Endothelial cell of umbilical vein (primary cell): ENCODE measurements around the gene MAST4. TPM values are rescaled to one million over a fixed set of nuclear protein-coding genes. Genes with fewer than 3 reads are reported as not detected.
"Not testable (repeated sequence)": the region's sequence is repeated elsewhere in the genome, so short reads cannot be mapped to it uniquely, and the experiment has no call there.

ENCODE experiments used
- BruUV-seq: library from RNA; stranded (reverse); fragments of 400-500 nt; replicated peaks from 2 replicates; lab custom pipeline; 2021; lab: Mats Ljungman, UMichigan
- CTCF ChIA-PET: fragments of 300-600, 350-600 bp; sonication (Branson Sonifier 250); formaldehyde crosslinking; loops from one replicate; lab custom pipeline; 2021; ENCODE audit warnings: antibody characterized with exemption, inconsistent platforms; lab: Charles Lee
- POLR2A ChIA-PET: fragments of 300-600, 350-600 bp; sonication (Branson Sonifier 250); formaldehyde crosslinking; loops from one replicate; lab custom pipeline; 2021; ENCODE audit warnings: antibody characterized with exemption, inconsistent platforms; lab: Charles Lee
- DNase-seq: peaks from one replicate; pipeline ENCODE4 v3.0.0-alpha.2; 2011; ENCODE audit warnings: low read depth, low spot score
- FAIRE-seq: peaks from 2 replicates; lab custom pipeline; 2011; peaks lifted over from hg19 to GRCh38; lab: Jason Lieb, UNC
- H2AFZ ChIP-seq: 2 replicates; pipeline ENCODE4 v1.6.0; 2012; ENCODE audit warnings: low read depth, low read length, control low read depth, inconsistent platforms
- H3K27ac ChIP-seq: 2 replicates; pipeline ENCODE4 v1.5.1; 2011; ENCODE audit warnings: low read depth, mild to moderate bottlenecking, control low read depth, low read length, moderate library complexity; ENCODE audit not compliant: insufficient read depth
- H3K27me3 ChIP-seq, 2 experiments: 2 replicates each; pipeline versions ENCODE4 v1.6.0 to v1.6.1; 2011; ENCODE audit warnings: low read length in 2 of 2, mixed read lengths in 1 of 2; ENCODE audit not compliant: control insufficient read depth in 2 of 2, insufficient read depth in 2 of 2
- H3K36me3 ChIP-seq, 2 experiments: 2 replicates in 1 of 2; 3 replicates in 1 of 2; pipeline ENCODE4 v1.5.1; 2011; ENCODE audit warnings: low read length in 2 of 2, mild to moderate bottlenecking in 1 of 2, moderate library complexity in 1 of 2; ENCODE audit not compliant: control insufficient read depth in 2 of 2, insufficient read depth in 2 of 2; ENCODE audit errors: extremely low read depth in 1 of 2
- H3K4me1 ChIP-seq: 3 replicates; pipeline ENCODE4 v1.5.1; 2011; ENCODE audit warnings: mild to moderate bottlenecking, low read length; ENCODE audit not compliant: control insufficient read depth, insufficient read depth; ENCODE audit errors: extremely low read depth
- H3K4me2 ChIP-seq: 2 replicates; pipeline ENCODE4 v1.6.1; 2011; ENCODE audit warnings: low read length, control low read depth, mixed read lengths; ENCODE audit not compliant: insufficient read depth
- H3K4me3 ChIP-seq, 3 experiments: fragments of 200-600 bp in 1 of 3; sonication (generic), shearing (Covaris generic) in 1 of 3; replicated peaks in 1 of 3; 2 replicates each; pipeline ENCODE4 v1.5.1; 2011 to 2016; ENCODE audit warnings: control low read depth in 3 of 3, low read length in 3 of 3, mild to moderate bottlenecking in 2 of 3, inconsistent platforms in 1 of 3, low read depth in 1 of 3, moderate library complexity in 1 of 3; ENCODE audit not compliant: insufficient read depth in 1 of 3
- H3K79me2 ChIP-seq: 2 replicates; pipeline ENCODE4 v1.6.0; 2012; ENCODE audit warnings: low read length, inconsistent platforms; ENCODE audit not compliant: control insufficient read depth, insufficient read depth
- H3K9ac ChIP-seq: replicated peaks from 2 replicates; pipeline ENCODE3; 2011; ENCODE audit warnings: low read length, control low read depth; ENCODE audit not compliant: insufficient read depth; ENCODE audit errors: extremely low read depth
- H3K9me1 ChIP-seq: replicated peaks from 3 replicates; pipeline ENCODE4 v1.6.0; 2011; ENCODE audit warnings: mild to moderate bottlenecking, low read length; ENCODE audit not compliant: control insufficient read depth, insufficient read depth; ENCODE audit errors: extremely low read depth
- H3K9me3 ChIP-seq: replicated peaks from 2 replicates; pipeline ENCODE4 v1.5.1; 2012; ENCODE audit warnings: low read length, inconsistent platforms; ENCODE audit not compliant: control insufficient read depth, insufficient read depth
- H4K20me1 ChIP-seq: replicated peaks from 2 replicates; pipeline ENCODE3; 2011; ENCODE audit warnings: mild to moderate bottlenecking, low read length; ENCODE audit not compliant: control insufficient read depth, insufficient read depth; ENCODE audit errors: extremely low read depth
- EZH2 ChIP-seq: IDR thresholded peaks from 2 replicates; pipeline ENCODE4 v1.6.1; 2012; ENCODE audit warnings: borderline replicate concordance, low read depth, mild to moderate bottlenecking, moderate library complexity, low read length, inconsistent platforms; ENCODE audit not compliant: severe bottlenecking
- FOS ChIP-seq: IDR thresholded peaks from 2 replicates; pipeline ENCODE4 v1.6.1; 2011; ENCODE audit warnings: mild to moderate bottlenecking, low read length, moderate library complexity, borderline replicate concordance; ENCODE audit not compliant: insufficient read depth
- GATA2 ChIP-seq: IDR thresholded peaks from 2 replicates; pipeline ENCODE4 v1.7.0; 2011; ENCODE audit warnings: low read depth, mild to moderate bottlenecking, moderate library complexity, mixed read lengths, low read length; ENCODE audit not compliant: insufficient read length, insufficient read depth
- JUN ChIP-seq: IDR thresholded peaks from 2 replicates; pipeline ENCODE4 v1.6.1; 2011; ENCODE audit warnings: borderline replicate concordance, low read depth; ENCODE audit not compliant: insufficient read length, insufficient read depth
- MYC ChIP-seq: IDR thresholded peaks from one replicate; pipeline ENCODE4 v1.6.1; 2011; ENCODE audit warnings: mild to moderate bottlenecking, low read depth, low read length
- POLR2A ChIP-seq: IDR thresholded peaks from 2 replicates; pipeline ENCODE4 v1.6.1; 2012; ENCODE audit warnings: low read depth, mild to moderate bottlenecking, control low read depth, low read length
- POLR2AphosphoS5 ChIP-seq: IDR thresholded peaks from 2 replicates; pipeline ENCODE4 v1.6.1; 2012; ENCODE audit warnings: low read depth, mild to moderate bottlenecking, control low read depth, low read length, moderate library complexity; ENCODE audit not compliant: insufficient read depth
- dilution Hi-C: fragments of 300-500 bp; cut with MboI; formaldehyde crosslinking; loops from one replicate; pipeline ENCODE4 v1.15.0; 2019; ENCODE audit warnings: low sequenced_read_pairs; ENCODE audit not compliant: extremely low pct_ligation_motif_present
- intact Hi-C: fragments of 100-400 bp; cut with micrococcal nuclease; formaldehyde crosslinking; loops from one replicate; pipeline ENCODE4 v1.10.0; 2022
- polyA plus RNA-seq, 4 experiments: library from polyadenylated mRNA; depleted of rRNA in 3 of 4; stranded (reverse) in 3 of 4; unstranded in 1 of 4; fragments of >200 nt; gene quantifications; 2 replicates each; pipeline versions ENCODE4 v1.2.1 to v1.2.3, GENCODE V29; 2011 to 2012; ENCODE audit warnings: missing spikeins in 1 of 4
- total RNA-seq: library from RNA; stranded (reverse); gene quantifications from 2 replicates; pipeline ENCODE4 v1.2.3, GENCODE V29; 2021
- TF ChIP-seq, protein P1 (sequence below), 2 donors: IDR thresholded peaks; 1 replicate in 1 of 2; 2 replicates in 1 of 2; pipeline ENCODE4 v1.5.1; 2011; ENCODE audit warnings: low read length in 2 of 2, mild to moderate bottlenecking in 2 of 2, moderate library complexity in 2 of 2, control low read depth in 1 of 2, inconsistent platforms in 1 of 2, low read depth in 1 of 2; ENCODE audit not compliant: insufficient read depth in 1 of 2; ENCODE audit errors: extremely low read depth in 1 of 2
- TF ChIP-seq, protein P2 (sequence below): IDR thresholded peaks from 2 replicates; pipeline ENCODE4 v1.6.1; 2011; ENCODE audit not compliant: insufficient read depth, insufficient read length

Gene MAST4
- total and polyA plus RNA-seq, 2 donors (not counting 3 experiments of a cell fraction or from before 2014, with no cell fraction given): 40.2 to 116 TPM

- dilution Hi-C loops: no loop called here
- no TSS peak for BruUV-seq
- POLR2A ChIA-PET: no interaction called here
- no peak for FAIRE-seq
- H3K27ac ChIP-seq: no peak overlapping the region
- H3K79me2 ChIP-seq: no peaks in the 10 kb centered on the region
- no peaks in the 10 kb centered on the region for H3K4me1 ChIP-seq
- no peaks in the 10 kb centered on the region for H3K27me3 ChIP-seq
- no peak for DNase-seq
- H3K9me3 ChIP-seq: no peaks in the 10 kb centered on the region
- TF ChIP-seq, protein P1, sequence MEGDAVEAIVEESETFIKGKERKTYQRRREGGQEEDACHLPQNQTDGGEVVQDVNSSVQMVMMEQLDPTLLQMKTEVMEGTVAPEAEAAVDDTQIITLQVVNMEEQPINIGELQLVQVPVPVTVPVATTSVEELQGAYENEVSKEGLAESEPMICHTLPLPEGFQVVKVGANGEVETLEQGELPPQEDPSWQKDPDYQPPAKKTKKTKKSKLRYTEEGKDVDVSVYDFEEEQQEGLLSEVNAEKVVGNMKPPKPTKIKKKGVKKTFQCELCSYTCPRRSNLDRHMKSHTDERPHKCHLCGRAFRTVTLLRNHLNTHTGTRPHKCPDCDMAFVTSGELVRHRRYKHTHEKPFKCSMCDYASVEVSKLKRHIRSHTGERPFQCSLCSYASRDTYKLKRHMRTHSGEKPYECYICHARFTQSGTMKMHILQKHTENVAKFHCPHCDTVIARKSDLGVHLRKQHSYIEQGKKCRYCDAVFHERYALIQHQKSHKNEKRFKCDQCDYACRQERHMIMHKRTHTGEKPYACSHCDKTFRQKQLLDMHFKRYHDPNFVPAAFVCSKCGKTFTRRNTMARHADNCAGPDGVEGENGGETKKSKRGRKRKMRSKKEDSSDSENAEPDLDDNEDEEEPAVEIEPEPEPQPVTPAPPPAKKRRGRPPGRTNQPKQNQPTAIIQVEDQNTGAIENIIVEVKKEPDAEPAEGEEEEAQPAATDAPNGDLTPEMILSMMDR (IDR thresholded peaks at IDR 0.05; ENCODE audit: extremely low read depth in 1 of 2, insufficient read depth in 1 of 2, low read depth in 1 of 2, low read length in 2 of 2): no peak
- TF ChIP-seq, protein P2, sequence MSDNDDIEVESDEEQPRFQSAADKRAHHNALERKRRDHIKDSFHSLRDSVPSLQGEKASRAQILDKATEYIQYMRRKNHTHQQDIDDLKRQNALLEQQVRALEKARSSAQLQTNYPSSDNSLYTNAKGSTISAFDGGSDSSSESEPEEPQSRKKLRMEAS: no peak
- TF ChIP-seq JUN: no peak
- no peak for TF ChIP-seq POLR2AphosphoS5
- no peak for TF ChIP-seq POLR2A
- no peak for TF ChIP-seq EZH2
- TF ChIP-seq GATA2: no peak
- TF ChIP-seq MYC: no peak
- no peak for TF ChIP-seq FOS
- H2AFZ ChIP-seq: no peak overlapping the region
- CTCF ChIA-PET: interaction anchor here (0.7 kb wide), 1 partner anchor 388 kb away, joined by 3 read pairs; no protein-coding TSS in a partner anchor
- H3K36me3 ChIP-seq: no peaks in the 10 kb centered on the region
- H3K9ac ChIP-seq: no peak overlapping the region
- intact Hi-C loops: no loop called here
- no peaks in the 10 kb centered on the region for H4K20me1 ChIP-seq
- no peak overlapping the region for H3K4me2 ChIP-seq
- no peaks in the 10 kb centered on the region for H3K9me1 ChIP-seq
- H3K4me3 ChIP-seq: no peak overlapping the region
These were observed 97.8 kb downstream of the MAST4 start for GRCh38 chr5:66694036-66694435.

DNA sequence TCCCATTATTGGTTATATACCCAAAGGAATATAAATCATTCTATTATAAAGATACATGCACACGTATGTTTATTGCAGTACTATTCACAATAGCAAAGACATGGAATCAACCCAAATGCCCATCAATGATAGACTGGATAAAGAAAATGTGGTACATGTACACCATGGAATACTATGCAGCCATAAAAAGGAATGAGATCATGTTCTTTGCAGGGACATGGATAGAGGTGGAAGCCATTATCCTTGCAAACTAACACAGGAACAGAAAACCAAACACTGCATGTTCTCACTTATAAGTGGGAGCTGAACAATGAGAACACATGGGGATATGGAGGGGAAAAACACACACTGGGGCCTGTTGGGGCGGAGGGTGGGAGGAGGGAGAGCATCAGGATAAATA is 99.6 kb downstream of the MAST4 start:
- H3K27me3 ChIP-seq, CTCF ChIA-PET, FAIRE-seq, H2AFZ ChIP-seq, POLR2A ChIA-PET, BruUV-seq, H4K20me1 ChIP-seq, H3K4me2 ChIP-seq, H3K27ac ChIP-seq, H3K4me1 ChIP-seq, dilution Hi-C loops, H3K4me3 ChIP-seq, H3K9me1 ChIP-seq, DNase-seq, H3K9ac ChIP-seq, H3K79me2 ChIP-seq, H3K9me3 ChIP-seq, H3K36me3 ChIP-seq, intact Hi-C loops: not testable (repeated sequence)
